ENCODE results near the gene SMG6. TPM values are rescaled to one million over a fixed set of nuclear protein-coding genes. Genes with fewer than 3 reads are reported as not detected.

The SMG6 gene
- total RNA-seq, 1 donor from 2014 or later = 39.7 TPM

GRCh38 chr17:2146132-2146871 is 157.3 kb downstream of the SMG6 start:
- H3K27me3 Mint-ChIP-seq (ENCODE audit: low read depth, unreplicated experiment) = no peaks in the 10 kb centered on the region
- H3K9me3 ChIP-seq (ENCODE audit: insufficient read depth, low read depth, low read length) = no peaks in the 10 kb centered on the region
- no peak overlapping the region for H3K27ac Mint-ChIP-seq (ENCODE audit: unreplicated experiment)
- no peaks in the 10 kb centered on the region for H3K4me1 Mint-ChIP-seq (ENCODE audit: low read depth, unreplicated experiment)
- H3K4me1 ChIP-seq (ENCODE audit: insufficient read depth, low read length) = no peaks in the 10 kb centered on the region
- H3K4me3 Mint-ChIP-seq (ENCODE audit: unreplicated experiment) = no peak overlapping the region
- H3K27me3 ChIP-seq (ENCODE audit: insufficient read depth, low read length) = no peaks in the 10 kb centered on the region
- H3K9me3 Mint-ChIP-seq (ENCODE audit: unreplicated experiment) = no peaks in the 10 kb centered on the region
- no peak overlapping the region for H3K27ac ChIP-seq (ENCODE audit: low read depth, low read length)
- H3K36me3 Mint-ChIP-seq (ENCODE audit: low read depth, unreplicated experiment) = peaks cover 17% of the 10 kb centered on the region
- no peak overlapping the region for H3K4me2 ChIP-seq (ENCODE audit: low read length)
- no peak overlapping the region for H2AFZ ChIP-seq (ENCODE audit: low read depth, low read length)
- TF ChIP-seq CTCF (IDR thresholded peaks at IDR 0.05; ENCODE audit: insufficient read depth, low read depth, low read length) (no peak), EZH2 (IDR thresholded peaks at IDR 0.05; ENCODE audit: insufficient read depth, low read length) (no peak)
- H4K20me1 ChIP-seq (ENCODE audit: insufficient read depth, low read length) = no peaks in the 10 kb centered on the region
- H3K36me3 ChIP-seq (ENCODE audit: insufficient read depth, low read length) = peaks cover 13% of the 10 kb centered on the region
- FAIRE-seq = no peak
- peaks cover 10% of the 10 kb centered on the region for H3K79me2 ChIP-seq (ENCODE audit: insufficient read depth, low read length)
- H3K9ac ChIP-seq (ENCODE audit: low read length) = no peak overlapping the region
- no peak for DNase-seq (ENCODE audit: low read depth)
- no peak overlapping the region for H3K4me3 ChIP-seq (ENCODE audit: insufficient read depth, low read depth, low read length)

DNA sequence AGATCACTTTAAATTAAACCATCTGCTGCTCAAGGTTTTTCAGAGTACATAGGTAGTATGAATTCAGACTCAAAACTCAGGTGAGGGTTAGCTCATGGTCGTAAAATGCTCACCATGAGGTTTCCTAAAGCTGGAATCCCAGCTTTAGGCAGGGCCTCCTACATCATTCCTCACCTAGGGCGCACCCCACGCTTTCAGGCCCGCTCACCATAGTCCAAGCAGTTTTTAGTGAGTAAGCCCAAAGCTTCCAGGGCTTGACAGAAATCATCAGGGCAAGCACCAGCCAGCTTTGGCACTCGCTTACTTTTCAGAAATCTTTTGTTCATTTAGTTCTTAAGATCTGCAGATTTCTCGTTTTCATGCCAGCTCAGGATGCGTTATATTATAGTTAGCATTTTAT is 158.9 kb downstream of the SMG6 start:
- no peak overlapping the region for H3K27ac Mint-ChIP-seq (ENCODE audit: unreplicated experiment)

More for the DNA sequence above, 158.9 kb downstream of the SMG6 start:
- Histone ChIP-seq H3K79me2 (ENCODE audit: insufficient read depth, low read length) (peaks cover 10% of the 10 kb centered on the region), H3K4me2 (ENCODE audit: low read length) (no peak overlapping the region), H3K4me3 (ENCODE audit: insufficient read depth, low read depth, low read length) (no peak overlapping the region), H3K4me1 (ENCODE audit: insufficient read depth, low read length) (no peaks in the 10 kb centered on the region), H2AFZ (ENCODE audit: low read depth, low read length) (no peak overlapping the region), H3K27me3 (ENCODE audit: insufficient read depth, low read length) (no peaks in the 10 kb centered on the region), H3K9ac (ENCODE audit: low read length) (no peak overlapping the region), H3K9me3 (ENCODE audit: insufficient read depth, low read depth, low read length) (no peaks in the 10 kb centered on the region), H3K27ac (ENCODE audit: low read depth, low read length) (no peak overlapping the region), H3K36me3 (ENCODE audit: insufficient read depth, low read length) (peaks cover 3% of the 10 kb centered on the region), H4K20me1 (ENCODE audit: insufficient read depth, low read length) (no peaks in the 10 kb centered on the region)
- DNase-seq (ENCODE audit: low read depth) (no peak), FAIRE-seq (no peak)
- TF ChIP-seq CTCF (IDR thresholded peaks at IDR 0.05; ENCODE audit: insufficient read depth, low read depth, low read length) (no peak), EZH2 (IDR thresholded peaks at IDR 0.05; ENCODE audit: insufficient read depth, low read length) (no peak)
- H3K9me3 Mint-ChIP-seq (ENCODE audit: unreplicated experiment) = no peaks in the 10 kb centered on the region
- H3K4me3 Mint-ChIP-seq (ENCODE audit: unreplicated experiment) = no peak overlapping the region
- H3K36me3 Mint-ChIP-seq (ENCODE audit: low read depth, unreplicated experiment) = peaks cover 13% of the 10 kb centered on the region
- no peaks in the 10 kb centered on the region for H3K27me3 Mint-ChIP-seq (ENCODE audit: low read depth, unreplicated experiment)
- H3K4me1 Mint-ChIP-seq (ENCODE audit: low read depth, unreplicated experiment) = no peaks in the 10 kb centered on the region

Data from astrocyte (in vitro differentiated cells and primary cell).